Activated naive CD4-positive, alpha-beta T cell treated with anti-CD3 and anti-CD28 coated beads, Interleukin-2, amount 10 ng/mL, durations not matched to agents 7 days and 5 days (primary cell): Measurements from ENCODE around the gene LRRIQ4.

Experiments
- CTCF ChIA-PET: fragments of 350-600 bp; sonication (Branson Sonifier 250); formaldehyde crosslinking; loops from one replicate; lab custom pipeline; 2021; ENCODE audit warnings: antibody characterized with exemption; lab: Charles Lee
- DNase-seq: peaks from one replicate; pipeline ENCODE4 v3.0.0-alpha.2; 2020
- H3K27ac Mint-ChIP-seq: one replicate; pipeline ENCODE4 v1.8.0; 2021; ENCODE audit warnings: mild to moderate bottlenecking, moderate library complexity, mixed read lengths
- H3K27me3 Mint-ChIP-seq: one replicate; pipeline ENCODE4 v1.8.0; 2021; ENCODE audit warnings: mild to moderate bottlenecking, mixed read lengths
- H3K36me3 Mint-ChIP-seq: one replicate; pipeline ENCODE4 v1.8.0; 2021; ENCODE audit warnings: mixed read lengths
- H3K4me1 Mint-ChIP-seq: one replicate; pipeline ENCODE4 v1.8.0; 2021; ENCODE audit warnings: mixed read lengths
- H3K4me3 Mint-ChIP-seq: one replicate; pipeline ENCODE4 v1.8.0; 2021; ENCODE audit warnings: mild to moderate bottlenecking, moderate library complexity, mixed read lengths
- H3K9me3 Mint-ChIP-seq: one replicate; pipeline ENCODE4 v1.8.0; 2021; ENCODE audit warnings: mixed read lengths

Gene LRRIQ4

GRCh38 chr3:169850618-169851017 lies 37.9 kb downstream of the LRRIQ4 start:
- Mint-ChIP-seq H3K4me1 (peaks cover 5% of the 10 kb centered on the region), H3K36me3 (no peaks in the 10 kb centered on the region), H3K27ac (no peak overlapping the region), H3K4me3 (no peak overlapping the region), H3K27me3 (peaks cover 37% of the 10 kb centered on the region), H3K9me3 (no peaks in the 10 kb centered on the region)
- DNase-seq = no peak
- CTCF ChIA-PET = interaction anchor here (2.0 kb wide), 1 partner anchor 13 kb away, joined by 6 read pairs; no protein-coding TSS in a partner anchor

GRCh38 chr3:169855514-169855913 lies 42.8 kb downstream of the LRRIQ4 start:
- CTCF ChIA-PET = no interaction called here
- Mint-ChIP-seq H3K36me3 (no peaks in the 10 kb centered on the region), H3K27me3 (peaks cover 39% of the 10 kb centered on the region), H3K9me3 (no peaks in the 10 kb centered on the region), H3K4me1 (no peaks in the 10 kb centered on the region), H3K27ac (no peak overlapping the region), H3K4me3 (no peak overlapping the region)
- DNase-seq = no peak

GRCh38 chr3:169857811-169858210 lies 45.1 kb downstream of the LRRIQ4 start:
- DNase-seq = no peak
- H3K4me1 Mint-ChIP-seq = peaks cover 2% of the 10 kb centered on the region
- H3K9me3 Mint-ChIP-seq = no peaks in the 10 kb centered on the region
- H3K27ac Mint-ChIP-seq = no peak overlapping the region
- H3K4me3 Mint-ChIP-seq = no peak overlapping the region
- CTCF ChIA-PET = interaction anchor here (1.0 kb wide), 1 partner anchor 95 kb away, joined by 3 read pairs; no protein-coding TSS in a partner anchor
- peaks cover 41% of the 10 kb centered on the region for H3K27me3 Mint-ChIP-seq
- H3K36me3 Mint-ChIP-seq = no peaks in the 10 kb centered on the region

- Mint-ChIP-seq H3K9me3 (no peaks in the 10 kb centered on the region), H3K36me3 (no peaks in the 10 kb centered on the region), H3K4me3 (no peak overlapping the region), H3K27ac (no peak overlapping the region), H3K4me1 (peaks cover 31% of the 10 kb centered on the region), H3K27me3 (peaks cover 19% of the 10 kb centered on the region)
- CTCF ChIA-PET = interaction anchor here (0.6 to 3.5 kb wide), 8 partner anchors 8 to 948 kb away, joined by 3 to 18 read pairs (median 5); no protein-coding TSS in a partner anchor
- DNase-seq = no peak
These were observed 49.2 kb downstream of the LRRIQ4 start for GRCh38 chr3:169861871-169862270.

- peak; percentile 76 for DNase-seq
- Mint-ChIP-seq H3K27ac (no peak overlapping the region), H3K9me3 (no peaks in the 10 kb centered on the region), H3K4me1 (peaks cover 33% of the 10 kb centered on the region), H3K27me3 (peaks cover 8% of the 10 kb centered on the region), H3K36me3 (no peaks in the 10 kb centered on the region), H3K4me3 (no peak overlapping the region)
- CTCF ChIA-PET = interaction anchor here (0.7 to 3.5 kb wide), 13 partner anchors 11 to 948 kb away, joined by 3 to 18 read pairs (median 5); no protein-coding TSS in a partner anchor
These were observed 50.8 kb downstream of the LRRIQ4 start for GRCh38 chr3:169863458-169863899.

GRCh38 chr3:169864270-169864669 lies 51.6 kb downstream of the LRRIQ4 start:
- peaks cover 33% of the 10 kb centered on the region for H3K4me1 Mint-ChIP-seq
- CTCF ChIA-PET = interaction anchor here (1.8 to 3.5 kb wide), 4 partner anchors 12 to 190 kb away, joined by 5 to 18 read pairs (median 6); no protein-coding TSS in a partner anchor
- H3K9me3 Mint-ChIP-seq = no peaks in the 10 kb centered on the region
- no peaks in the 10 kb centered on the region for H3K36me3 Mint-ChIP-seq
- DNase-seq = no peak
- H3K27ac Mint-ChIP-seq = peak overlapping the region; percentile 29
- peaks cover 5% of the 10 kb centered on the region for H3K27me3 Mint-ChIP-seq
- no peak overlapping the region for H3K4me3 Mint-ChIP-seq

- Mint-ChIP-seq H3K27ac (peak overlapping the region; percentile 84), H3K4me3 (no peak overlapping the region), H3K9me3 (no peaks in the 10 kb centered on the region), H3K4me1 (peaks cover 41% of the 10 kb centered on the region), H3K27me3 (peaks cover 5% of the 10 kb centered on the region), H3K36me3 (no peaks in the 10 kb centered on the region)
- CTCF ChIA-PET = interaction anchor here (0.6 to 1.3 kb wide), 4 partner anchors 102 to 305 kb away, joined by 3 to 12 read pairs (median 4); no protein-coding TSS in a partner anchor
- no peak for DNase-seq
These were observed 52.6 kb downstream of the LRRIQ4 start for GRCh38 chr3:169865176-169865767.

GRCh38 chr3:169867584-169868210 lies 55.0 kb downstream of the LRRIQ4 start:
- Mint-ChIP-seq H3K4me1 (peaks cover 55% of the 10 kb centered on the region), H3K36me3 (no peaks in the 10 kb centered on the region), H3K27me3 (no peaks in the 10 kb centered on the region), H3K9me3 (no peaks in the 10 kb centered on the region), H3K27ac (no peak overlapping the region), H3K4me3 (no peak overlapping the region)
- CTCF ChIA-PET = no interaction called here
- DNase-seq = no peak

- no peak overlapping the region for H3K4me3 Mint-ChIP-seq
- H3K27ac Mint-ChIP-seq = no peak overlapping the region
- no peak for DNase-seq
- CTCF ChIA-PET = no interaction called here
- no peaks in the 10 kb centered on the region for H3K36me3 Mint-ChIP-seq
- no peaks in the 10 kb centered on the region for H3K27me3 Mint-ChIP-seq
- H3K9me3 Mint-ChIP-seq = no peaks in the 10 kb centered on the region
- peaks cover 53% of the 10 kb centered on the region for H3K4me1 Mint-ChIP-seq
These were observed 55.7 kb downstream of the LRRIQ4 start for GRCh38 chr3:169868369-169868768.

- H3K27me3 Mint-ChIP-seq = no peaks in the 10 kb centered on the region
- no peaks in the 10 kb centered on the region for H3K9me3 Mint-ChIP-seq
- no peaks in the 10 kb centered on the region for H3K36me3 Mint-ChIP-seq
- CTCF ChIA-PET = interaction anchor here (1.0 to 1.1 kb wide), 3 partner anchors 33 to 315 kb away, joined by 3 read pairs; no protein-coding TSS in a partner anchor
- H3K4me1 Mint-ChIP-seq = peaks cover 40% of the 10 kb centered on the region
- no peak for DNase-seq
- no peak within 1 kb of the TSS for H3K4me3 Mint-ChIP-seq
- no peak within 1 kb of the TSS for H3K27ac Mint-ChIP-seq
These were observed 57.0 kb downstream of the LRRIQ4 start, which contains the start of gene LRRC31 for GRCh38 chr3:169869484-169870220. LRRC31 (minus strand) TSS chr3:169869935; CDS start chr3:169869807, 128 bp downstream.

- CTCF ChIA-PET = no interaction called here
- Mint-ChIP-seq H3K36me3 (no peaks in the 10 kb centered on the region), H3K4me3 (peak overlapping the region; percentile 5), H3K4me1 (peaks cover 27% of the 10 kb centered on the region), H3K27me3 (no peaks in the 10 kb centered on the region), H3K27ac (peak overlapping the region; percentile 2), H3K9me3 (no peaks in the 10 kb centered on the region)
- DNase-seq = peak; percentile 64
These were observed 58.6 kb downstream of the LRRIQ4 start for GRCh38 chr3:169871129-169871886.

- Mint-ChIP-seq H3K36me3 (no peaks in the 10 kb centered on the region), H3K27ac (no peak overlapping the region), H3K4me1 (peaks cover 8% of the 10 kb centered on the region), H3K4me3 (no peak overlapping the region), H3K9me3 (no peaks in the 10 kb centered on the region), H3K27me3 (no peaks in the 10 kb centered on the region)
- CTCF ChIA-PET = no interaction called here
- DNase-seq = no peak
These were observed 66.4 kb downstream of the LRRIQ4 start for GRCh38 chr3:169879013-169879557.

- DNase-seq = no peak
- Mint-ChIP-seq H3K27me3 (no peaks in the 10 kb centered on the region), H3K4me3 (no peak overlapping the region), H3K36me3 (no peaks in the 10 kb centered on the region), H3K9me3 (no peaks in the 10 kb centered on the region), H3K27ac (no peak overlapping the region), H3K4me1 (peaks cover 11% of the 10 kb centered on the region)
- CTCF ChIA-PET = no interaction called here
These were observed 67.3 kb downstream of the LRRIQ4 start for GRCh38 chr3:169879845-169880575.
